GM12878 (cell line): ENCODE measurements around the gene MAN2B2. TPM values are rescaled to one million over a fixed set of nuclear protein-coding genes. Genes with fewer than 3 reads are reported as not detected.

Source experiments
- ATAC-seq: fragments of 200-7000 bp; cut with Tn5 transposase; 3 replicates; pipeline ENCODE4 v1.9.1; 2020; ENCODE audit warnings: mild to moderate bottlenecking, moderate library complexity
- BruUV-seq: library from RNA; stranded (reverse); fragments of 400-500 nt; replicated peaks from 2 replicates; lab custom pipeline; 2021; lab: Mats Ljungman, UMichigan
- CTCF ChIA-PET: fragments of 300-600 bp; sonication (Branson Sonifier 250); formaldehyde crosslinking; extraction: SDS; loops from one replicate; lab custom pipeline; 2021; ENCODE audit warnings: inconsistent platforms; lab: Yijun Ruan, JAX
- POLR2A ChIA-PET: fragments of 350-600 bp; formaldehyde crosslinking; extraction: SDS; loops from one replicate; lab custom pipeline; 2021; ENCODE audit warnings: inconsistent platforms; lab: Charles Lee
- RAD21 ChIA-PET: fragments of 300-600 bp; sonication (Branson Sonifier 250); formaldehyde crosslinking; loops from one replicate; lab custom pipeline; 2023; ENCODE audit warnings: antibody characterized with exemption; ENCODE audit not compliant: unreplicated experiment; lab: Charles Lee
- SMC1A ChIA-PET: fragments of 300-600 bp; sonication (Branson Sonifier 250); formaldehyde crosslinking; loops from one replicate; lab custom pipeline; 2023; ENCODE audit not compliant: unreplicated experiment, uncharacterized antibody; lab: Charles Lee
- DNase-seq: peaks from one replicate; pipeline ENCODE4 v3.0.0-alpha.2; 2011; ENCODE audit warnings: low read depth, low spot score
- FAIRE-seq: peaks from 3 replicates; lab custom pipeline; 2011; peaks lifted over from hg19 to GRCh38; lab: Jason Lieb, UNC
- H2AFZ ChIP-seq: 2 replicates; pipeline ENCODE4 v1.6.0; 2011; ENCODE audit warnings: low read depth, low read length, control low read depth; ENCODE audit not compliant: control insufficient read depth
- H3K27ac ChIP-seq: 2 replicates; pipeline ENCODE4 v1.5.1; 2011; ENCODE audit warnings: control low read depth; ENCODE audit not compliant: control insufficient read depth, insufficient read depth
- H3K27me3 ChIP-seq, 2 experiments: replicated peaks in 1 of 2; 2 replicates each; pipeline versions ENCODE4 v1.6.0 to v1.6.1; 2011; ENCODE audit warnings: low read length in 1 of 2; ENCODE audit not compliant: control insufficient read depth in 2 of 2, insufficient read depth in 2 of 2
- H3K36me3 ChIP-seq, 2 experiments: 2 replicates each; pipeline ENCODE4 v1.5.1; 2011; ENCODE audit warnings: low read length in 1 of 2; ENCODE audit not compliant: control insufficient read depth in 2 of 2, insufficient read depth in 2 of 2
- H3K4me1 ChIP-seq: 2 replicates; pipeline ENCODE4 v1.6.1; 2011; ENCODE audit warnings: mild to moderate bottlenecking, low read length, moderate library complexity, mixed read lengths; ENCODE audit not compliant: control insufficient read depth, insufficient read depth
- H3K4me2 ChIP-seq: 2 replicates; pipeline ENCODE4 v1.6.0; 2011; ENCODE audit warnings: control low read depth; ENCODE audit not compliant: control insufficient read depth, insufficient read depth
- H3K4me3 ChIP-seq: fragments of 200-600 bp; sonication (generic); 2 replicates; pipeline ENCODE4 v1.5.1; 2016
- H3K79me2 ChIP-seq: 2 replicates; pipeline ENCODE4 v1.6.0; 2011; ENCODE audit warnings: low read length; ENCODE audit not compliant: control insufficient read depth, insufficient read depth
- H3K9ac ChIP-seq: 2 replicates; pipeline ENCODE4 v1.8.0; 2011; ENCODE audit warnings: low read length, control low read depth, mixed read lengths; ENCODE audit not compliant: control insufficient read depth, insufficient read depth
- H3K9me3 ChIP-seq: replicated peaks from 3 replicates; pipeline ENCODE4 v1.5.1; 2011; ENCODE audit warnings: mild to moderate bottlenecking, low read length; ENCODE audit not compliant: control insufficient read depth, insufficient read depth
- H4K20me1 ChIP-seq: 2 replicates; pipeline ENCODE4 v1.6.0; 2011; ENCODE audit not compliant: control insufficient read depth, insufficient read depth
- CEBPB ChIP-seq, 2 experiments: fragments of 150-350 bp in 1 of 2; IDR thresholded peaks; 2 replicates each; pipeline ENCODE4 v1.6.1; 2012 to 2014; ENCODE audit warnings: low read depth in 2 of 2, low read length in 2 of 2, borderline replicate concordance in 1 of 2, inconsistent platforms in 1 of 2
- DPF2 ChIP-seq: fragments of 450-650 bp; IDR thresholded peaks from 2 replicates; pipeline ENCODE4 v1.6.1; 2017; ENCODE audit warnings: mild to moderate bottlenecking
- EED ChIP-seq: sonication (generic); IDR thresholded peaks from 2 replicates; pipeline ENCODE4 v1.6.1; 2016; ENCODE audit warnings: antibody characterized with exemption, low read depth
- EGR1 ChIP-seq, 2 experiments: IDR thresholded peaks; 1 replicate in 1 of 2; 2 replicates in 1 of 2; pipeline ENCODE4 v1.6.1; 2011 to 2012; ENCODE audit warnings: low read depth in 2 of 2, low read length in 2 of 2, borderline replicate concordance in 1 of 2, mild to moderate bottlenecking in 1 of 2, moderate library complexity in 1 of 2
- ESRRA ChIP-seq: IDR thresholded peaks from 2 replicates; pipeline ENCODE4 v1.6.1; 2012; ENCODE audit warnings: mild to moderate bottlenecking, low read length, improper control_type of control experiment
- ETV6 ChIP-seq, 2 experiments: fragments of 450-650 bp in 1 of 2; IDR thresholded peaks in 1 of 2; conservative IDR thresholded peaks in 1 of 2; 2 replicates each; pipeline ENCODE4 v1.6.1; 2014; ENCODE audit warnings: antibody characterized with exemption in 1 of 2, borderline replicate concordance in 1 of 2, low read depth in 1 of 2, mild to moderate bottlenecking in 1 of 2, moderate library complexity in 1 of 2
- MXI1 ChIP-seq: fragments of 150-350 bp; IDR thresholded peaks from 2 replicates; pipeline ENCODE4 v1.6.1; 2011; ENCODE audit warnings: low read depth, mild to moderate bottlenecking, inconsistent platforms, low read length, improper control_type of control experiment
- PAX5 ChIP-seq: IDR thresholded peaks from 2 replicates; pipeline ENCODE4 v1.6.1; 2011; ENCODE audit warnings: low read depth, low read length, borderline replicate concordance
- SP1 ChIP-seq: IDR thresholded peaks from one replicate; pipeline ENCODE4 v1.6.1; 2011; ENCODE audit warnings: low read depth, low read length
- TARDBP ChIP-seq: IDR thresholded peaks from 2 replicates; pipeline ENCODE4 v1.6.1; 2016; ENCODE audit warnings: borderline replicate concordance
- TCF3 ChIP-seq: IDR thresholded peaks from 2 replicates; pipeline ENCODE4 v1.6.1; 2012; ENCODE audit warnings: low read depth, mild to moderate bottlenecking, low read length, borderline replicate concordance; ENCODE audit not compliant: insufficient read depth
- ZNF24 ChIP-seq: fragments of 450-650 bp; IDR thresholded peaks from 2 replicates; pipeline ENCODE4 v1.6.1; 2017; ENCODE audit warnings: antibody characterized with exemption, mild to moderate bottlenecking
- WGBS: methylation state at CpG from one replicate; pipeline ENCODE4 v1.1.6; 2016; ENCODE audit warnings: low lambda C conversion rate; ENCODE audit not compliant: insufficient replicate concordance, insufficient coverage; ENCODE audit errors: missing lambda C conversion rate; 5-methylcytosine and 5-hydroxymethylcytosine counted together
- in situ Hi-C: fragments of 300-500 bp; cut with MboI; formaldehyde crosslinking; loops from 9 replicates; pipeline ENCODE4 v1.14.3; 2018; ENCODE audit warnings: mixed read lengths
- intact Hi-C: fragments of 100-400 bp; cut with micrococcal nuclease; formaldehyde crosslinking; loops from one replicate; pipeline ENCODE4 v1.14.2; 2022; ENCODE audit not compliant: unreplicated experiment
- polyA plus RNA-seq, 11 experiments: library from polyadenylated mRNA; depleted of rRNA in 4 of 11; unstranded in 6 of 11; stranded (reverse) in 5 of 11; fragments of >200 nt; fragmentation: Nextera tagmentation in 4 of 11; fragmentation: Illumina TruSeq in 1 of 11; extraction: Ambion mirVana in 4 of 11; extraction: Trizol in 1 of 11; gene quantifications; 1 replicate in 1 of 11; 2 replicates in 10 of 11; pipeline versions ENCODE4 v1.2.1 to v1.2.3, GENCODE V29; 2011 to 2016; ENCODE audit warnings: inconsistent platforms in 2 of 11, missing spikeins in 2 of 11, low read depth in 1 of 11
- total RNA-seq, 4 experiments: library from RNA; depleted of rRNA in 3 of 4; stranded (reverse); fragments of >200 nt in 3 of 4; fragmentation: Illumina TruSeq in 1 of 4; extraction: Trizol in 1 of 4; gene quantifications; 2 replicates each; pipeline versions ENCODE4 v1.2.1 to v1.2.3, GENCODE V29; 2013 to 2021
- TF ChIP-seq, protein P1 (sequence below): IDR thresholded peaks from 2 replicates; pipeline ENCODE4 v1.6.1; 2012; ENCODE audit warnings: mild to moderate bottlenecking, low read depth, low read length
- TF ChIP-seq, protein P2 (sequence below): IDR thresholded peaks from 2 replicates; pipeline ENCODE4 v1.6.1; 2012; ENCODE audit warnings: low read depth, low read length, improper control_type of control experiment
- TF ChIP-seq, protein P3 (sequence below): IDR thresholded peaks from 2 replicates; pipeline ENCODE4 v1.6.1; 2011; ENCODE audit warnings: low read depth, mild to moderate bottlenecking, low read length, moderate library complexity, borderline replicate concordance; ENCODE audit errors: extremely low read depth

MAN2B2 gene
- total and polyA plus RNA-seq, 10 of the 15 experiments (the other 5 are each of a cell fraction or from before 2014, with no cell fraction given) = 0.47 to 14.5 (median 7.0) TPM

DNA sequence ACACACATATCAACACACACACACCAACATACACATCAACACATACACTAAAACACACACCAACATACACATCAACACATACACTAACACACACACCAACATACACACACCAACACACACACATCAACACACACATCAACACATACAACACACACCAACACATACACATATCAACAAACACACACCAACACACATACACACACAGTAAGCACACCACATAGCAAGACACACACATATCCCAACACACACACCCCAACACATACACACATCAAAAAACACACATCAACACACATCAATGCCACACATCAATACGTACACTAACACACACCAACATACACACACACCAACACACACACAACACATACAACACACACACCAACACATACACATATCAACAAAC is 40.9 kb upstream of the MAN2B2 start:
- ChIA-PET CTCF (no interaction called here), RAD21 (no interaction called here), POLR2A (no interaction called here), SMC1A (no interaction called here)
- Histone ChIP-seq H3K4me3 (no peak overlapping the region), H3K27ac (no peak overlapping the region), H3K9me3 (no peaks in the 10 kb centered on the region; the same call in 2 of the 3 replicates), H3K36me3 (no peaks in the 10 kb centered on the region), H2AFZ (no peak overlapping the region), H3K9ac (no peak overlapping the region), H3K4me2 (no peak overlapping the region), H3K4me1 (no peaks in the 10 kb centered on the region), H4K20me1 (no peaks in the 10 kb centered on the region; the same call in 1 of the 2 replicates), H3K79me2 (no peaks in the 10 kb centered on the region), H3K27me3 (no peaks in the 10 kb centered on the region)
- FAIRE-seq = no peak
- BruUV-seq = no TSS peak
- DNase-seq = no peak
- ATAC-seq = no peak
- WGBS = 57% methylated on average over 1 of the region's 1 CpG
- TF ChIP-seq PAX5 (no peak), SP1 (no peak), DPF2 (no peak), TCF3 (no peak), ZNF24 (no peak), EGR1 (IDR thresholded peaks at IDR 0.05; ENCODE audit: borderline replicate concordance in 1 of 2, low read depth in 2 of 2, low read length in 2 of 2) (no peak), MXI1 (no peak), EED (no peak), TARDBP (no peak), ESRRA (no peak), ETV6 (conservative IDR thresholded peaks at IDR 0.05 in 1 of 2, IDR thresholded peaks at IDR 0.05 in 1 of 2; ENCODE audit: borderline replicate concordance in 1 of 2, low read depth in 1 of 2) (no peak), CEBPB (IDR thresholded peaks at IDR 0.05; ENCODE audit: borderline replicate concordance in 1 of 2, low read depth in 2 of 2, low read length in 2 of 2) (no peak)
- TF ChIP-seq, protein P1, sequence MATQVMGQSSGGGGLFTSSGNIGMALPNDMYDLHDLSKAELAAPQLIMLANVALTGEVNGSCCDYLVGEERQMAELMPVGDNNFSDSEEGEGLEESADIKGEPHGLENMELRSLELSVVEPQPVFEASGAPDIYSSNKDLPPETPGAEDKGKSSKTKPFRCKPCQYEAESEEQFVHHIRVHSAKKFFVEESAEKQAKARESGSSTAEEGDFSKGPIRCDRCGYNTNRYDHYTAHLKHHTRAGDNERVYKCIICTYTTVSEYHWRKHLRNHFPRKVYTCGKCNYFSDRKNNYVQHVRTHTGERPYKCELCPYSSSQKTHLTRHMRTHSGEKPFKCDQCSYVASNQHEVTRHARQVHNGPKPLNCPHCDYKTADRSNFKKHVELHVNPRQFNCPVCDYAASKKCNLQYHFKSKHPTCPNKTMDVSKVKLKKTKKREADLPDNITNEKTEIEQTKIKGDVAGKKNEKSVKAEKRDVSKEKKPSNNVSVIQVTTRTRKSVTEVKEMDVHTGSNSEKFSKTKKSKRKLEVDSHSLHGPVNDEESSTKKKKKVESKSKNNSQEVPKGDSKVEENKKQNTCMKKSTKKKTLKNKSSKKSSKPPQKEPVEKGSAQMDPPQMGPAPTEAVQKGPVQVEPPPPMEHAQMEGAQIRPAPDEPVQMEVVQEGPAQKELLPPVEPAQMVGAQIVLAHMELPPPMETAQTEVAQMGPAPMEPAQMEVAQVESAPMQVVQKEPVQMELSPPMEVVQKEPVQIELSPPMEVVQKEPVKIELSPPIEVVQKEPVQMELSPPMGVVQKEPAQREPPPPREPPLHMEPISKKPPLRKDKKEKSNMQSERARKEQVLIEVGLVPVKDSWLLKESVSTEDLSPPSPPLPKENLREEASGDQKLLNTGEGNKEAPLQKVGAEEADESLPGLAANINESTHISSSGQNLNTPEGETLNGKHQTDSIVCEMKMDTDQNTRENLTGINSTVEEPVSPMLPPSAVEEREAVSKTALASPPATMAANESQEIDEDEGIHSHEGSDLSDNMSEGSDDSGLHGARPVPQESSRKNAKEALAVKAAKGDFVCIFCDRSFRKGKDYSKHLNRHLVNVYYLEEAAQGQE = no peak
- TF ChIP-seq, protein P2, sequence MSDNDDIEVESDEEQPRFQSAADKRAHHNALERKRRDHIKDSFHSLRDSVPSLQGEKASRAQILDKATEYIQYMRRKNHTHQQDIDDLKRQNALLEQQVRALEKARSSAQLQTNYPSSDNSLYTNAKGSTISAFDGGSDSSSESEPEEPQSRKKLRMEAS = no peak
- TF ChIP-seq, protein P3, sequence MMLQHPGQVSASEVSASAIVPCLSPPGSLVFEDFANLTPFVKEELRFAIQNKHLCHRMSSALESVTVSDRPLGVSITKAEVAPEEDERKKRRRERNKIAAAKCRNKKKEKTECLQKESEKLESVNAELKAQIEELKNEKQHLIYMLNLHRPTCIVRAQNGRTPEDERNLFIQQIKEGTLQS = no peak
- intact Hi-C loops (no loop called here), in situ Hi-C loops (no loop called here)
